Neural cell (in vitro differentiated cells): ENCODE measurements around the gene SV2C. TPM values are rescaled to one million over a fixed set of nuclear protein-coding genes. Genes with fewer than 3 reads are reported as not detected.

Experiments
- H2AFZ ChIP-seq: fragments of 200-600, 300-800 bp; sonication (generic), shearing (Covaris generic); 2 replicates; pipeline ENCODE4 v1.6.0; 2014; ENCODE audit warnings: low read depth, mild to moderate bottlenecking, antibody characterized with exemption, low read length, moderate library complexity
- H3F3A ChIP-seq: fragments of 200-600 bp; shearing (Covaris generic); 2 replicates; pipeline ENCODE4 v1.6.1; 2016; ENCODE audit warnings: mild to moderate bottlenecking, moderate library complexity, mixed read lengths, antibody characterized with exemption, low read length; ENCODE audit not compliant: insufficient read depth, poor library complexity, severe bottlenecking
- H3K27ac ChIP-seq: fragments of 200-600, 300-800 bp; sonication (generic), shearing (Covaris generic); 2 replicates; pipeline ENCODE4 v1.5.1; 2014; ENCODE audit warnings: mild to moderate bottlenecking, low read length, moderate library complexity
- H3K27me3 ChIP-seq: fragments of 300-800, 200-600 bp; sonication (generic), shearing (Covaris generic); 2 replicates; pipeline ENCODE4 v1.6.0; 2014; ENCODE audit warnings: mild to moderate bottlenecking, low read depth, low read length, moderate library complexity; ENCODE audit not compliant: insufficient read depth
- H3K36me3 ChIP-seq: fragments of 300-800, 200-600 bp; sonication (generic), shearing (Covaris generic); 2 replicates; pipeline ENCODE4 v1.5.1; 2014; ENCODE audit warnings: mild to moderate bottlenecking, antibody characterized with exemption, low read length, moderate library complexity; ENCODE audit not compliant: insufficient read depth
- H3K4me2 ChIP-seq: fragments of 300-800, 200-600 bp; sonication (generic), shearing (Covaris generic); 2 replicates; pipeline ENCODE4 v1.6.0; 2014; ENCODE audit warnings: mild to moderate bottlenecking, low read length
- H3K4me3 ChIP-seq: fragments of 300-800, 200-600 bp; sonication (generic), shearing (Covaris generic); 2 replicates; pipeline ENCODE4 v1.5.1; 2014; ENCODE audit warnings: mild to moderate bottlenecking, low read length, moderate library complexity
- H3K79me2 ChIP-seq: fragments of 200-600 bp; shearing (Covaris generic); replicated peaks from 2 replicates; pipeline ENCODE4 v1.6.0; 2014; ENCODE audit warnings: mild to moderate bottlenecking, low read length, moderate library complexity; ENCODE audit not compliant: insufficient read depth
- H3K9ac ChIP-seq: fragments of 300-800, 200-600 bp; sonication (generic), shearing (Covaris generic); 2 replicates; pipeline ENCODE4 v1.6.1; 2016; ENCODE audit warnings: mild to moderate bottlenecking, low read length, mixed read lengths
- H3K9me2 ChIP-seq: fragments of 200-600 bp; shearing (Covaris generic); 2 replicates; pipeline ENCODE4 v1.6.1; 2016; ENCODE audit warnings: mild to moderate bottlenecking, low read length, mixed read lengths; ENCODE audit not compliant: insufficient read depth
- H3K9me3 ChIP-seq: fragments of 200-600, 300-800 bp; sonication (generic), shearing (Covaris generic); 2 replicates; pipeline ENCODE4 v1.6.1; 2016; ENCODE audit warnings: mild to moderate bottlenecking, mixed run types, low read length, moderate library complexity, mixed read lengths
- H4K20me1 ChIP-seq: fragments of 200-600 bp; shearing (Covaris generic); 2 replicates; pipeline ENCODE4 v1.6.1; 2016; ENCODE audit warnings: mild to moderate bottlenecking, mixed run types; ENCODE audit not compliant: insufficient read depth
- EP300 ChIP-seq: fragments of 450-650 bp; conservative IDR thresholded peaks from 2 replicates; pipeline ENCODE4 v1.6.1; 2014; ENCODE audit warnings: antibody characterized with exemption, mild to moderate bottlenecking, moderate library complexity; ENCODE audit not compliant: poor library complexity, severe bottlenecking
- EZH2 ChIP-seq: fragments of 200-600, 300-800 bp; shearing (Covaris generic), sonication (generic); IDR thresholded peaks from 2 replicates; pipeline ENCODE4 v1.6.1; 2014; ENCODE audit warnings: antibody characterized with exemption, low read length, borderline replicate concordance, mild to moderate bottlenecking; ENCODE audit not compliant: insufficient read depth, poor library complexity, severe bottlenecking
- MXI1 ChIP-seq: fragments of 450-650 bp; conservative IDR thresholded peaks from 2 replicates; pipeline ENCODE4 v1.6.1; 2014; ENCODE audit warnings: antibody characterized with exemption, mild to moderate bottlenecking; ENCODE audit not compliant: poor library complexity, severe bottlenecking
- POLR2AphosphoS5 ChIP-seq: IDR thresholded peaks from 2 replicates; pipeline ENCODE4 v1.6.1; 2012
- RAD21 ChIP-seq: fragments of 450-650 bp; conservative IDR thresholded peaks from 2 replicates; pipeline ENCODE4 v1.6.1; 2014; ENCODE audit warnings: antibody characterized with exemption, mild to moderate bottlenecking, moderate library complexity
- SMC3 ChIP-seq: fragments of 450-650 bp; conservative IDR thresholded peaks from 2 replicates; pipeline ENCODE4 v1.6.1; 2014; ENCODE audit warnings: antibody characterized with exemption, mild to moderate bottlenecking, moderate library complexity; ENCODE audit not compliant: poor library complexity
- TAF1 ChIP-seq: IDR thresholded peaks from 2 replicates; pipeline ENCODE4 v1.6.1; 2012; ENCODE audit warnings: low read depth
- polyA plus RNA-seq: library from polyadenylated mRNA; depleted of rRNA; stranded (reverse); fragments of >200 nt; gene quantifications from 2 replicates; pipeline ENCODE4 v1.2.3, GENCODE V29; 2014
- TF ChIP-seq, protein P1 (sequence below): fragments of 450-650 bp; IDR thresholded peaks from 2 replicates; pipeline ENCODE4 v1.5.1; 2014; ENCODE audit warnings: antibody characterized with exemption, mild to moderate bottlenecking, moderate library complexity; ENCODE audit not compliant: poor library complexity, severe bottlenecking
- TF ChIP-seq, protein P2 (sequence below): IDR thresholded peaks from 2 replicates; pipeline ENCODE4 v1.6.1; 2012; ENCODE audit warnings: borderline replicate concordance

The SV2C gene
- polyA plus RNA-seq, 1 donor from 2014 or later = 0.45 TPM

DNA sequence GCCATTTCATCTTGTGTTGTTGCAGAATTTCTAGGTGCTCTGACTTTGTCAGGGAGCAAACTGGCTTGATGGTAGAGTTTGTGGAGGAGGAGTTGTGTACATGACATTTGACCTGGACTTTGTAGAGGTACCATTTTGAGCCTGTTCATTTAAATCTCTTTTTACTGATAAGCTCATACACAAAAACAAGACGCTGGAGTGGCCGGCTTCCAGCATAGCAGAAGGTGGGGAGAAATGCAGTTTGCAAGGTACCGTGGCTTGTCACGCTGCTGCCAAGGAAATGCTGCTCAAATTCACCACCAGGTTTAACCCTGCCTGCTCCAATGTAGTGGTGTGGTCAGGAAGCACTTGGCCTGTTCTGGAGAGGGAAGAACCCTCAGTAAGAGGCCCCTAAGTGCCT is 301.0 kb downstream of the SV2C start:
- Histone ChIP-seq H3K4me3 (no peak overlapping the region), H3K9ac (no peak overlapping the region), H3K36me3 (no peaks in the 10 kb centered on the region), H4K20me1 (no peaks in the 10 kb centered on the region), H3K27me3 (no peaks in the 10 kb centered on the region), H3K79me2 (no peaks in the 10 kb centered on the region), H2AFZ (no peak overlapping the region), H3K9me2 (no peaks in the 10 kb centered on the region), H3K27ac (no peak overlapping the region), H3K9me3 (no peaks in the 10 kb centered on the region), H3K4me2 (no peak overlapping the region), H3F3A (no peaks in the 10 kb centered on the region)
- TF ChIP-seq EZH2 (no peak), MXI1 (no peak), RAD21 (no peak), EP300 (no peak), SMC3 (no peak), POLR2AphosphoS5 (no peak), TAF1 (no peak)
- TF ChIP-seq, protein P1, sequence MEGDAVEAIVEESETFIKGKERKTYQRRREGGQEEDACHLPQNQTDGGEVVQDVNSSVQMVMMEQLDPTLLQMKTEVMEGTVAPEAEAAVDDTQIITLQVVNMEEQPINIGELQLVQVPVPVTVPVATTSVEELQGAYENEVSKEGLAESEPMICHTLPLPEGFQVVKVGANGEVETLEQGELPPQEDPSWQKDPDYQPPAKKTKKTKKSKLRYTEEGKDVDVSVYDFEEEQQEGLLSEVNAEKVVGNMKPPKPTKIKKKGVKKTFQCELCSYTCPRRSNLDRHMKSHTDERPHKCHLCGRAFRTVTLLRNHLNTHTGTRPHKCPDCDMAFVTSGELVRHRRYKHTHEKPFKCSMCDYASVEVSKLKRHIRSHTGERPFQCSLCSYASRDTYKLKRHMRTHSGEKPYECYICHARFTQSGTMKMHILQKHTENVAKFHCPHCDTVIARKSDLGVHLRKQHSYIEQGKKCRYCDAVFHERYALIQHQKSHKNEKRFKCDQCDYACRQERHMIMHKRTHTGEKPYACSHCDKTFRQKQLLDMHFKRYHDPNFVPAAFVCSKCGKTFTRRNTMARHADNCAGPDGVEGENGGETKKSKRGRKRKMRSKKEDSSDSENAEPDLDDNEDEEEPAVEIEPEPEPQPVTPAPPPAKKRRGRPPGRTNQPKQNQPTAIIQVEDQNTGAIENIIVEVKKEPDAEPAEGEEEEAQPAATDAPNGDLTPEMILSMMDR = no peak
- TF ChIP-seq, protein P2, sequence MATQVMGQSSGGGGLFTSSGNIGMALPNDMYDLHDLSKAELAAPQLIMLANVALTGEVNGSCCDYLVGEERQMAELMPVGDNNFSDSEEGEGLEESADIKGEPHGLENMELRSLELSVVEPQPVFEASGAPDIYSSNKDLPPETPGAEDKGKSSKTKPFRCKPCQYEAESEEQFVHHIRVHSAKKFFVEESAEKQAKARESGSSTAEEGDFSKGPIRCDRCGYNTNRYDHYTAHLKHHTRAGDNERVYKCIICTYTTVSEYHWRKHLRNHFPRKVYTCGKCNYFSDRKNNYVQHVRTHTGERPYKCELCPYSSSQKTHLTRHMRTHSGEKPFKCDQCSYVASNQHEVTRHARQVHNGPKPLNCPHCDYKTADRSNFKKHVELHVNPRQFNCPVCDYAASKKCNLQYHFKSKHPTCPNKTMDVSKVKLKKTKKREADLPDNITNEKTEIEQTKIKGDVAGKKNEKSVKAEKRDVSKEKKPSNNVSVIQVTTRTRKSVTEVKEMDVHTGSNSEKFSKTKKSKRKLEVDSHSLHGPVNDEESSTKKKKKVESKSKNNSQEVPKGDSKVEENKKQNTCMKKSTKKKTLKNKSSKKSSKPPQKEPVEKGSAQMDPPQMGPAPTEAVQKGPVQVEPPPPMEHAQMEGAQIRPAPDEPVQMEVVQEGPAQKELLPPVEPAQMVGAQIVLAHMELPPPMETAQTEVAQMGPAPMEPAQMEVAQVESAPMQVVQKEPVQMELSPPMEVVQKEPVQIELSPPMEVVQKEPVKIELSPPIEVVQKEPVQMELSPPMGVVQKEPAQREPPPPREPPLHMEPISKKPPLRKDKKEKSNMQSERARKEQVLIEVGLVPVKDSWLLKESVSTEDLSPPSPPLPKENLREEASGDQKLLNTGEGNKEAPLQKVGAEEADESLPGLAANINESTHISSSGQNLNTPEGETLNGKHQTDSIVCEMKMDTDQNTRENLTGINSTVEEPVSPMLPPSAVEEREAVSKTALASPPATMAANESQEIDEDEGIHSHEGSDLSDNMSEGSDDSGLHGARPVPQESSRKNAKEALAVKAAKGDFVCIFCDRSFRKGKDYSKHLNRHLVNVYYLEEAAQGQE = no peak

DNA sequence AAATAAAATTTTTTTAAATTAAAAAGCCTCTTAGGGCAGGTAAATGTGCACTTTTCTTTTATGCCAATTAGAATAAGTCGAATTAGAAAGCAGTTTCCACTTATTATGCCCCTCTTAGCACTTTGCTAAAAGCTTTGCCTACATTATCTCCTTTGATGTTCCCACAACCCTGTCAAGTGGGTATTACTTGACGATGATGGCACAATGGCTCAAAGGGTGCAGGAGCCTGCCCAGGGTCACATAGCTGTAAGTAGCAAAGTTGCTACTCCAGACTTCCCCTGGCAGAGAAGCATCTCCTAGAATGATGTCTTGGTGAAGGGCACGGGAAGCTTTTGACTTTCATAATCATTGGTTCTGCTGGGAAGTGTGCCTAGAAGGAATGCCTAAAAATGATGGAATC is 301.5 kb downstream of the SV2C start:
- Histone ChIP-seq H3K4me3 (no peak overlapping the region), H3K36me3 (no peaks in the 10 kb centered on the region), H3K9ac (no peak overlapping the region), H3K27ac (no peak overlapping the region), H3K4me2 (no peak overlapping the region), H2AFZ (no peak overlapping the region), H3F3A (no peaks in the 10 kb centered on the region), H3K9me2 (no peaks in the 10 kb centered on the region), H3K79me2 (no peaks in the 10 kb centered on the region), H3K27me3 (no peaks in the 10 kb centered on the region), H3K9me3 (no peaks in the 10 kb centered on the region), H4K20me1 (no peaks in the 10 kb centered on the region)
- no peak for TF ChIP-seq EP300

DNA sequence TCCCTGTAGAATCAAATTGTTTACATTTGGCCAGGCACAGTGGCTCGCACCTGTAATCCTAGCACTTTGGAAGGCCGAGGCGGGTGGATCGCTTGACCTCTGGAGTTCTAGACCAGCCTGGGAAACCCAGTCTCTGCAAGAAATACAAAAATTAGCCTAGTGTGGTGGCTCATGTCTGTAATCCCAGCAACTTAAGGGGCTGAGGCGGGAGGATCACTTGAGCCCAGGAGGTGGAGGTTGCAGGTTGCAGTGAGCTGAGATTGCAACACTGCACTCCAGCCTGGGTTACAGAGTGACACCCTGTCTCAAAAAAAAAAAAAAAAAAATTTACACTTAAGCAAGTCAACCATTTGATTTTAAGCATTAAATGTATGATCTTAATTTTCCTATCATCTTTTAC is 302.4 kb downstream of the SV2C start:
- Histone ChIP-seq H4K20me1 (no peaks in the 10 kb centered on the region), H3F3A (no peaks in the 10 kb centered on the region), H2AFZ (no peak overlapping the region), H3K4me2 (no peak overlapping the region), H3K27ac (no peak overlapping the region), H3K36me3 (no peaks in the 10 kb centered on the region), H3K79me2 (no peaks in the 10 kb centered on the region), H3K9me2 (no peaks in the 10 kb centered on the region), H3K9ac (no peak overlapping the region), H3K4me3 (no peak overlapping the region), H3K9me3 (no peaks in the 10 kb centered on the region), H3K27me3 (no peaks in the 10 kb centered on the region)
- TF ChIP-seq, protein P2 = no peak
- TF ChIP-seq MXI1 (no peak), EZH2 (no peak), EP300 (no peak), POLR2AphosphoS5 (no peak), TAF1 (no peak), RAD21 (no peak), SMC3 (no peak)
- TF ChIP-seq, protein P1 = no peak
